AG09319 (cell line): Measurements from ENCODE around the gene YY1AP1.
"Not testable (repeated sequence)": the region's sequence is repeated elsewhere in the genome, so short reads cannot be mapped to it uniquely, and the experiment has no call there.

Experiments
- DNase-seq: peaks from one replicate; pipeline ENCODE4 v3.0.0-alpha.2; 2010; ENCODE audit warnings: low read depth; ENCODE audit errors: extremely low read depth
- CTCF ChIP-seq: IDR thresholded peaks from 2 replicates; pipeline ENCODE4 v1.5.1; 2011; ENCODE audit warnings: low read depth, mild to moderate bottlenecking, inconsistent platforms, low read length, moderate library complexity

YY1AP1 gene

GRCh38 chr1:155622191-155622590 is 66.4 kb downstream of the YY1AP1 start:
- no peak for TF ChIP-seq CTCF

GRCh38 chr1:155613226-155613625 is 75.3 kb downstream of the YY1AP1 start:
- DNase-seq: not testable (repeated sequence)

More at GRCh38 chr1:155622191-155622590, 66.4 kb downstream of the YY1AP1 start:
- no peak for DNase-seq

GRCh38 chr1:155610257-155610647 is 78.3 kb downstream of the YY1AP1 start:
- not testable (repeated sequence) for DNase-seq

- DNase-seq: peak; percentile 92
- TF ChIP-seq CTCF: no peak
These were observed 78.9 kb downstream of the YY1AP1 start, which contains the start of gene MSTO1 for GRCh38 chr1:155609515-155610256. Gene MSTO1, plus strand, starts transcription at chr1:155610218. Its CDS starts 31 bp downstream, at chr1:155610249.
